Adrenal gland (tissue), 5 donors: ENCODE data around the gene ESYT2.

Experiments
- CTCF ChIP-seq, 6 experiments: fragments of 450-650 bp in 4 of 6; fragments of 200-600 bp in 2 of 6; sonication (generic) in 1 of 6; IDR thresholded peaks; 1 replicate in 5 of 6; 2 replicates in 1 of 6; pipeline versions ENCODE4 v1.5.1 to v1.8.0; 2016 to 2021; ENCODE audit warnings: antibody characterized with exemption in 6 of 6, mild to moderate bottlenecking in 2 of 6, moderate library complexity in 1 of 6
- POLR2A ChIP-seq, 2 donors: fragments of 450-650 bp; IDR thresholded peaks; one replicate each; pipeline ENCODE4 v1.6.1; 2017; ENCODE audit warnings: antibody characterized with exemption in 2 of 2, mild to moderate bottlenecking in 2 of 2, moderate library complexity in 1 of 2
- donor health status: DM: no; HTN: no; CAD: no.

- TF ChIP-seq CTCF (IDR thresholded peaks at IDR 0.05) (no peak), POLR2A (IDR thresholded peaks at IDR 0.05) (no peak)
Measured at GRCh38 chr7:158706273-158706704, 123.0 kb downstream of the ESYT2 start.
